RWPE1 (cell line): ENCODE data around the gene SLC25A22.

Experiments
- CTCF ChIA-PET: fragments of 350-600 bp; sonication (Branson Sonifier 250); formaldehyde crosslinking; extraction: SDS; loops from one replicate; lab custom pipeline; 2021; lab: Yijun Ruan, JAX
- POLR2A ChIA-PET: fragments of 400-600 bp; formaldehyde crosslinking; extraction: SDS; loops from one replicate; lab custom pipeline; 2020; ENCODE audit warnings: antibody characterized with exemption; ENCODE audit not compliant: low non-redundant PET; lab: Yijun Ruan, JAX
- DNase-seq: peaks from one replicate; pipeline ENCODE4 v3.0.0; 2012; ENCODE audit warnings: low spot score
- H3K27ac ChIP-seq: fragments of 450-650 bp; 2 replicates; pipeline ENCODE4 v1.5.1; 2017
- CTCF ChIP-seq: fragments of 450-650 bp; conservative IDR thresholded peaks from 2 replicates; pipeline ENCODE4 v1.5.1; 2017; ENCODE audit warnings: low read depth, mild to moderate bottlenecking

Gene SLC25A22

DNA sequence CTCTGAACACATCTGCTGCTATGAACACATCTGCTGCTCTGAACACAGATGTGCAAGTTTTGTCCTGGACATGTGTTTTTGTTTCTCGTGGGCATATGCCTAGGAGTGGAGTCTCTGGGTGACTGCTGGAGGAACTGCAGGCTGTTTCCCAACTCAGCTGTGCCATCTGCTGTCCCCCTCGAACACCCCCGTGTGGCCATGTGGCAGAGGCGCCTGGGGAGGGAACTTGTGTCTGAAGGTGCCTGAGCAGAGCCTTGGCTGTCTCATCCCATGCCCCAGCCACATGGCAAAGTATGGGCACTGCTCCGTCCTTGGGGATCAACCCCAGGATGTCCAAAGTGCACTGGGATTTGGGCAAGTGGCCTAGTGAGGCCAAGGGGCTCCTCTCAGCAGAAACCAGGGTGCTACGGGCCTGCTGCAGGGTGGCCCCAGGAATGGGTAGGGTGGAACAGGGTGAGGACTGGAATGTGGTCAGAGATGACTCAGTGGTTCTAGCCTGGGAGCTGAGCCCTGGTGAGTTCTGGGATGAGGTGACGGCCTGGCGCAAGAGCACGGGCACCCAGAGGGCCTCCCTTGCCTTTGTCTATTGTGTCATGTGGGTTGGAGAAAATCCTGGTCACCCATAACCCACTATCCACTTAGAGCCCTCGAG, 35.5 kb downstream of the SLC25A22 start:
- peak; percentile 94 for DNase-seq
- H3K27ac ChIP-seq = peak overlapping the region; percentile 95
- peak; percentile 37 for TF ChIP-seq CTCF
- CTCF ChIA-PET = interaction anchor here (0.6 to 3.0 kb wide), 5 partner anchors 15 to 134 kb away, joined by 3 to 10 read pairs (median 3); no protein-coding TSS in a partner anchor
- POLR2A ChIA-PET = interaction anchor here (1.3 kb wide), 2 partner anchors 15 to 34 kb away, joined by 4 to 14 read pairs; partner anchors contain the start of gene TALDO1

- ChIA-PET POLR2A (interaction anchor here (1.3 kb wide), 1 partner anchor 14 kb away, joined by 4 read pairs; the partner anchor contains the start of gene TALDO1), CTCF (interaction anchor here (0.7 to 3.0 kb wide), 3 partner anchors 14 to 117 kb away, joined by 3 to 10 read pairs (median 3); no protein-coding TSS in a partner anchor)
- peak overlapping the region; percentile 95 for H3K27ac ChIP-seq
- DNase-seq = no peak
- TF ChIP-seq CTCF = no peak
Measured at GRCh38 chr11:761526-762108, 36.5 kb downstream of the SLC25A22 start.

DNA sequence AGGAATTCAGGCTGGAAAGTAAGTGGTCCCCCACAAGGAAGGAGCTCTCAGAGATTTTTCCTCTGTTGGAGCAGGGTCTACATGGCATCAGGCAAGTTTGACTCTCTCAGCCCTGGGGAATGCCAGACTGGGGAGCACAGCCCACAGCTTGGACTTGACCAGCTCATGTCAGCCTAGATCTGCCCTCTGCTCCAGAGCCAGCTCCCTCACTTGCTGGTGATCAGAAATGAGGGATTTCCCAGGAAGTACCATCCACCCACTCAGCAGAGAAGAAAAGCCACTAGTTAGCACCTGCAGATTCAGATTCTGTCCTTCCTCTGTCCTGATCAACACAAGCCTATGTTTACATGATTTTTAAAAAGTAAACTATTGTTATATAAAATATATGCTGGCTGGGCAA, 37.8 kb downstream of the SLC25A22 start:
- DNase-seq = no peak
- TF ChIP-seq CTCF = no peak
- H3K27ac ChIP-seq = peak overlapping the region; percentile 95
- POLR2A ChIA-PET = no interaction called here
- CTCF ChIA-PET = interaction anchor here (0.5 to 1.6 kb wide), 2 partner anchors 10 to 12 kb away, joined by 3 to 6 read pairs; partner anchors contain the start of gene TALDO1

DNA sequence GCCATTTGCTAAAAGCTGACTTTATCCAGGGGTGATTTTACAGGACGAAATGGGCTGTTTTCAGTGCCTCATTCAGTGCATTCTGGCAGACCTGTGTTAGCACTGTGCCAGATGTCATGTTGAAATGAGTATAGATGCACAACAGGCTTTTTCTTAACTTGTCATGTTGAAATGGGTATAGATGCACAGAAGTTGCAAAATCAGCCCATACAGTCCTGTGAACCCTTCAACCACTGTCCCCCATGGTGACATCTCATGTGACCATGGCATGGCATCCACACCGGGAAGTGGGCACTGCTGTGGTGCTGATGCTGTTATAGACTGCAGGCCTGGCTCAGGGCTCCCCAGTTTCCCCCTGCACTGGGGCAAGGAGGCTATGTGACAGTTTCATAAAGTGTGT, 48.4 kb downstream of the SLC25A22 start:
- CTCF ChIA-PET = no interaction called here
- H3K27ac ChIP-seq = peak overlapping the region; percentile 51
- DNase-seq = no peak
- no peak for TF ChIP-seq CTCF
- POLR2A ChIA-PET = interaction anchor here (0.7 kb wide), 1 partner anchor 171 kb away, joined by 3 read pairs; no protein-coding TSS in a partner anchor

- POLR2A ChIA-PET = interaction anchor here (1.5 kb wide), 1 partner anchor 15 kb away, joined by 4 read pairs; no protein-coding TSS in a partner anchor
- TF ChIP-seq CTCF = no peak
- H3K27ac ChIP-seq = peak overlapping the region; percentile 84
- no peak for DNase-seq
- CTCF ChIA-PET = interaction anchor here (0.5 to 1.9 kb wide), 7 partner anchors 12 to 185 kb away, joined by 3 to 6 read pairs (median 3); no protein-coding TSS in a partner anchor
Measured at GRCh38 chr11:748007-748359, 50.1 kb downstream of the SLC25A22 start.

DNA sequence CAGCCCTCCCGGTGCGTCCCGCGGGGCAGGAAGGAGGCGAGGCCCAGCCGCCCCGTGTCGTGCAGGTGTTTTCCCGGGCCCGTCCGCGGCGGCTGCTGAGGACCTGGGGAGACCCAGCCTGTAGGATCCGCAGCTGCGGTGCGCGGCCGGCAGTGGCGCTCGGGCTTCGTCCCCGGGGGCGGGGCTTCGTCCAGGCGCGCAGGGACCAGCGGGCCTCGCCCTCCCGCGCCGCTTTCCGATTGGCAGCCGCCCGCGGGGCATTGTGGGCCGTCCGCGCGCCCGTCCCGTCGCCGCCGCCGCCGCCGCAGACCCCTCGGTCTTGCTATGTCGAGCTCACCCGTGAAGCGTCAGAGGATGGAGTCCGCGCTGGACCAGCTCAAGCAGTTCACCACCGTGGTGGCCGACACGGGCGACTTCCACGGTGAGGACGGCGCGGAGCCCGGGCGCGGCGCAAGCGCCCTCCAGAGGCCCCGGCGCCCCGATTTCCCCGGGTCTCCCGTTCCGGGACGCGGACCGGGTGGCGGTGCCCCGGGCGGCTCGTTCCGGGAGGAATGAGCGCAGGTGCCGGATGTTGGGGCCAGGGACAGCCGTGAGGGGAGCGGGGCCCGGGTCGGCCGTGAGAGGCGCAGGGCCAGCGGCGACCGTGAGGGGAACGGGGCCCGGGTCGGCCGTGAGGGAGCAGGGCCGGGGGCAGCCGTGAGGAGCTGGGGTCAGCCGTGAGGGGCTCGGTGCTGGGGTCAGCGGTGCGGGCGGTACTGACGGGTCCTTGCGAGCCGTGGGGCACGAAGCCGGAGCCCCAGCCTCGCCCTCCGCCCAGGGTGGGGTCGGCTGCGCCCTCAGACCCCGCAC, 50.7 kb downstream of the SLC25A22 start, which contains the start of gene TALDO1:
Gene TALDO1, plus strand, starts transcription at position 307 of the 849 bp plus-strand sequence. Its CDS starts 18 bp downstream, at position 325.
- peak; percentile 88 for DNase-seq
- peak within 1 kb of the TSS; percentile 84 for H3K27ac ChIP-seq
- ChIA-PET CTCF (interaction anchor here (0.5 to 1.9 kb wide), 9 partner anchors 12 to 184 kb away, joined by 3 to 8 read pairs (median 3); no protein-coding TSS in a partner anchor), POLR2A (interaction anchor here (1.0 to 1.5 kb wide), 2 partner anchors 15 to 23 kb away, joined by 4 to 10 read pairs; no protein-coding TSS in a partner anchor)
- peak; percentile 31 for TF ChIP-seq CTCF
